HG03196 (cell line): ENCODE data around the gene APOO.
"Not testable (repeated sequence)": the region's sequence is repeated elsewhere in the genome, so short reads cannot be mapped to it uniquely, and the experiment has no call there.

Experiments used
- ATAC-seq: cut with Tn5 transposase; IDR thresholded peaks from one replicate; pipeline ENCODE4 v1.9.1; 2021; ENCODE audit not compliant: unreplicated experiment

The APOO gene

GRCh38 chrX:23861952-23862351 lies 45.8 kb downstream of the APOO start:
- not testable (repeated sequence) for ATAC-seq

GRCh38 chrX:23861215-23861896 lies 46.4 kb downstream of the APOO start:
- ATAC-seq = no peak

GRCh38 chrX:23859238-23859637 lies 48.5 kb downstream of the APOO start:
- ATAC-seq = not testable (repeated sequence)

GRCh38 chrX:23857935-23858334 lies 49.8 kb downstream of the APOO start:
- no peak for ATAC-seq

GRCh38 chrX:23857363-23857762 lies 50.4 kb downstream of the APOO start:
- ATAC-seq = no peak

- ATAC-seq = no peak
These were observed 52.2 kb downstream of the APOO start for GRCh38 chrX:23855569-23855968.

GRCh38 chrX:23854945-23855344 lies 52.8 kb downstream of the APOO start:
- ATAC-seq = no peak

- ATAC-seq = no peak
These were observed 53.6 kb downstream of the APOO start for GRCh38 chrX:23854122-23854521.

- ATAC-seq = no peak
These were observed 56.2 kb downstream of the APOO start for GRCh38 chrX:23851544-23851943.

- no peak for ATAC-seq
These were observed 58.5 kb downstream of the APOO start for GRCh38 chrX:23849241-23849640.

GRCh38 chrX:23845351-23845817 lies 62.4 kb downstream of the APOO start:
- no peak for ATAC-seq

- ATAC-seq = no peak
These were observed 63.1 kb downstream of the APOO start for GRCh38 chrX:23844502-23845138.

GRCh38 chrX:23841847-23842522 lies 65.8 kb downstream of the APOO start:
- ATAC-seq = no peak

GRCh38 chrX:23840674-23841073 lies 67.1 kb downstream of the APOO start:
- no peak for ATAC-seq

GRCh38 chrX:23838953-23839352 lies 68.8 kb downstream of the APOO start:
- no peak for ATAC-seq

GRCh38 chrX:23832721-23833120 lies 75.0 kb downstream of the APOO start:
- no peak for ATAC-seq

GRCh38 chrX:23828881-23829280 lies 78.9 kb downstream of the APOO start:
- no peak for ATAC-seq

- ATAC-seq = no peak
These were observed 81.1 kb downstream of the APOO start for GRCh38 chrX:23826653-23827052.

- ATAC-seq = no peak
These were observed 81.5 kb downstream of the APOO start for GRCh38 chrX:23826216-23826615.

GRCh38 chrX:23825675-23826074 lies 82.1 kb downstream of the APOO start:
- ATAC-seq = no peak

GRCh38 chrX:23822841-23823240 lies 84.9 kb downstream of the APOO start:
- no peak for ATAC-seq

GRCh38 chrX:23822397-23822796 lies 85.3 kb downstream of the APOO start:
- ATAC-seq = no peak
